Stimulated activated CD8-positive, alpha-beta memory T cell treated with anti-CD3 and anti-CD28 coated beads, Interleukin-12 subunit alpha, Interleukin-12 subunit beta, amount 100 ng/mL, for 24 hours (primary cell): ENCODE results near the gene ATG16L2.
"Not testable (repeated sequence)": the region's sequence is repeated elsewhere in the genome, so short reads cannot be mapped to it uniquely, and the experiment has no call there.

ENCODE experiments used
- DNase-seq: peaks from one replicate; pipeline ENCODE4 v3.0.0-alpha.2; 2020; ENCODE audit errors: extremely low read depth

ATG16L2 gene

GRCh38 chr11:72842653-72843330, 28.6 kb downstream of the ATG16L2 start:
- no peak for DNase-seq

- DNase-seq: no peak
These were observed 30.1 kb downstream of the ATG16L2 start for GRCh38 chr11:72844356-72844755.

GRCh38 chr11:72848846-72849466, 34.7 kb downstream of the ATG16L2 start:
- no peak for DNase-seq

DNA sequence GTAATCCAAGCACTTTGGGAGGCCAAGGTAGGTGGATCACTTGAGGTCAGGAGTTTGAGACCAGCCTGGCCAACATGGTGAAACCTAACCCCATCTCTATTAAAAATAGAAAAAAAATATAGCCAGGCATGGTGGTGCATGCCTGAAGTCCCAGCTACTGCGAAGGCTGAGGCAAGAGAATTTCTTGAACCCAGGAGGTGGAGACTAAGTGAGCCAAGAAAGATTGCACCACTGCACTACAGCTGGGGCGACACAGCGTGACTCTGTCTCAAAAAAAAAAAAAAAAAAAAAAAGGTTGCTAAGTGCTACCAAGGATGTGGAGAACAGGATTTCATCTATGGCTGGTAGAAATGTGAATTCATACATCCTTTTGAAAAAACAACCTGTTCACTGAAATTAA, 36.6 kb downstream of the ATG16L2 start:
- DNase-seq: no peak

DNA sequence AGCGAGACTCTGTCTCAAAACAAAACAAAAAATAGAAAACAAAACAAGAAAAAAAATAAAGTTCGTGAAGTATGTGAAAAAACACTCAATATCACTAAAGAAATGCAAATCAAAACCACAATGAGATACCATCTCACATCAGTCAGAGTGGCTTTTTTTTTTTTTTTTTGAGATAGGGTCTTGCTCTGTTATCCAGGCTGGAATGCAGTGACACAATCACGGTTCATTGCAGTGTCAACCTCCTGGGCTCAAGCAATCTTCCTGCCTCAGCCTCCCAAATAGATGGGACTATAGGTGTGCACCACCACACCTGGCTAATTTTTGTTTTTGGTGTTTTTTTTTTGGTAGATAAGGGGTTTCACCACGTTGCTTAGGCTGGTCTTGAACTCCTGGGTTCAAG, 37.5 kb downstream of the ATG16L2 start:
- DNase-seq: no peak

GRCh38 chr11:72856065-72856464, 41.9 kb downstream of the ATG16L2 start:
- no peak for DNase-seq

DNA sequence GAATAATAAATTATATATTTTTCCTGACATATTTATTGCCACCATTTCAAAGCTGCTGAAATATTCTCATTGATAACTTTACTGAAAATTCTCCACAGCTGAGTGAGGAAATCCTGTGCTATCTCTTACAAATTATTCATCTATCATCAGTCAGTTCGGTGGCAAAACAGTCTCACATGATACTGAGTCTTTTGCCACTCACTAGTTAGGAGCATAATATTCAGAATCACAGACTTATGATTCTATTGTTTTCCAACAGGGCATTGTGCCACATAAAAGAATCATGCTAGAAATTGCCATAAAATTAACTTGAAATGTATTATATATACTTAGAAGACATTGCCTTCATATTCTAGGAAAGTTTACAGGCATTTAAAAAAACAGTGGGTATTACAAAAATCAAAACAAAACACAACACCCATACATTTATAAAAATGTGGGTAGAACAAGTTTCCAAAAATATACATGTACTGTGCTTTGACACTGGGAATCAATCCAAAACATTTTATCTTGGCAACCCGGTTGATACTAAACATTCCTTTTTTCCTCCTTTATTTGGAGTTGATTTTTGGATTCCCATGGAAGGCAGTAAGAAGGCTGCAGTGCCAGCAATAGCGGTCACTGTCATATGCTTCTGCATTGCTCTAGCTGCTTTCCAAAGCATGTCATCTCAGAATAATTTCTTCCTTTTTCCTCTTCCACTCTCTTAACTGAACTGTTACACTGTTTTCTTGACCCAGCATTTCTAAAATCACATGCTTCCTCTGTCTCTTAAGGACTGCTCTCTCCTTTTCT, 42.5 kb downstream of the ATG16L2 start:
- DNase-seq: no peak

DNA sequence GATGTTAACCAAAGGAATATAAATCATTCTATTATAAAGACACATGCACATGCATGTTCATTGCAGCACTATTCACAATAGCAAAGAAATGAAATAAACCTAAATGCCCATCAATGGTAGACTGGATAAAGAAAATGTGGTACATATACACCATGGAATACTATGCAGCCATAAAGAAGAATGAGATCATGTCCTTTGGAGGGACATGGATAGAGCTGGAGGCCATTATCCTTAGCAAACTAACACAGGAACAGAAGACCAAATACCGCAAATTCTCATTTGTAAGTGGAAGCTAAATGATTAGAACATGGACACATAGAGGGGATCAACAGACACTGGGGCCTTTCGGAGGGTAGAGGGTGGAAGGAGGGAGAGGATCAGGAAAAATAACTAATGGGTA, 44.1 kb downstream of the ATG16L2 start:
- DNase-seq: not testable (repeated sequence)

- DNase-seq: no peak
These were observed 44.9 kb downstream of the ATG16L2 start for GRCh38 chr11:72859126-72859525.

DNA sequence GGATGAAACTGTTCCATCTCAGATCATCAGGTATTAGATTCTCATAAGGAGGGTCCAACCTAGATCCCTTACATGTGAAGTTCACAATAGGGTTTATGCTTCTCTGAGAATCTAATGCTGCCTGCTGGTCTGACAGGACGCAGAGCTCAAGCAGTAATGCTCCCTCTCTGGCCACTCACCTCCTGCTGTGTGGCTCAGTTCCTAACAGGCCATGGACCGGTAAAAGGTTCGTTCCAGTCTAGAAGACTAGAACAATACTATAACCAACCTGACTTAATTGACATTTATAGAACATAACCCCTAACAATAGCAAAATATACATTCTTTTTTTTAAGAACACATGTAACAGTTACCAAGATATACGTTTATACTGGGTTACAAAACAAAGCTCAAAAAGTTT, 45.8 kb downstream of the ATG16L2 start:
- no peak for DNase-seq

DNA sequence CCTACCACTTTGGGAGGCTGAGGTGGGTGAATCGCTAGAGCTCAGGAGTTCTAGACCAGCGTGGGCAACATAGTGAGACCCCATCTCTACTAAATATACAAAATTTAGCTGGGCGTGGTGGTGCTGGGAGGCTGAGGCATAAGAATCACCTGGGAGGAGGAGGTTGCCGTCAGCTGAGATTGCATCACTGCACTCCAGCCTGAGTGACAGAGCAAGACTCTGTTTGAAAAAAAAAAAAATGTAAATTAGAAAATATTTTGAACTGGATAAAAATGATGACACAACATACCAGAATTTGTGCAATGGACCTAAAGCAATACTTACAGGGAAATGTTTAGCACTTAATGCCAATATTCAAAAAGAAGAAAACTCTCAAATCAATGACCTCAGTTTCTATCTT, 46.4 kb downstream of the ATG16L2 start:
- no peak for DNase-seq

GRCh38 chr11:72863091-72863490, 48.9 kb downstream of the ATG16L2 start:
- DNase-seq: no peak

GRCh38 chr11:72863916-72864315, 49.7 kb downstream of the ATG16L2 start:
- DNase-seq: no peak

DNA sequence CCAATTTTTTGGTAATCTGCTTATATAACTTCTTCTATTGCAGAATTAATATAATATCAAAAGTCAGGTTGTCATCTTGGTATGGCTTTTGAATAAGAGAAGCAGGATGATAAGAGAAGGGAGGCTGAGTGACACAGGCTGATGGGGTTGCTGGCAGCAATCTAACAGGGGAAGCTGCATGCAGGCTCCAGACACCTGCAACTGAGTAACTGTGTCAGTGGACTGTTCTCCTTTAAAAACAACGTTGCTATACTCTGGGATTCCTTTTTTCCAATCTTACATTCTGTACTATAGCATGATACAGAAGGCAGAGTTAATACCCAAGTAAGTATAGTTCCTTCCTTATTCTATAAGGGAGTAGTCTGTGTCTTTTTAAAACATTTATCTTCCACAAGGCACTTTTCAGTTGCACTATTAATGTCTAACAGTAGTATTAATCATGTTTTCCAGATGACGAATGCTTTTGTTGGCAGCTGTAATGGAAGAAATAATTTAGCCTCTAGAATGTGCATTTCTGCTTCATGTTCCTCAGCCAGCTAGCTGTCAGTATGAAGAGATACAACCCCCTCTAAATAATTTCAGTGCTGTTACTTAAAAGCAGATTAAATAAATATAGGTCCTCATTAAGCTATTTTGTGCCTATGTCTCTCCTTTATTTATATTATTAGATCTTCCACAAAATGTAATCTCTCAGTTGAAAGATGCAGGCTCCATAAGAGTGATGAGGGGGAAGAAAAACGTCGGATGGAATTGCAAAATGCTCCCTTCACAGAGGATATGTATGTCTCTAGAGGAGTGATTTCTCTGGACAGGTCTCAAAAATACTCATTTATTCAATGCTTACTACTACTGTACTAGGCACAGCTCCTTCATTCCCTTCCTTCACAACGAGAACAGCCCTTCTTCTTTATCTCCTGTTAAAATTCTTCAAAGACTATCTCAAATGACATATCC, 50.8 kb downstream of the ATG16L2 start:
- DNase-seq: no peak

- DNase-seq: no peak
These were observed 53.8 kb downstream of the ATG16L2 start for GRCh38 chr11:72867970-72868369.

- no peak for DNase-seq
These were observed 55.6 kb downstream of the ATG16L2 start for GRCh38 chr11:72869831-72870230.

DNA sequence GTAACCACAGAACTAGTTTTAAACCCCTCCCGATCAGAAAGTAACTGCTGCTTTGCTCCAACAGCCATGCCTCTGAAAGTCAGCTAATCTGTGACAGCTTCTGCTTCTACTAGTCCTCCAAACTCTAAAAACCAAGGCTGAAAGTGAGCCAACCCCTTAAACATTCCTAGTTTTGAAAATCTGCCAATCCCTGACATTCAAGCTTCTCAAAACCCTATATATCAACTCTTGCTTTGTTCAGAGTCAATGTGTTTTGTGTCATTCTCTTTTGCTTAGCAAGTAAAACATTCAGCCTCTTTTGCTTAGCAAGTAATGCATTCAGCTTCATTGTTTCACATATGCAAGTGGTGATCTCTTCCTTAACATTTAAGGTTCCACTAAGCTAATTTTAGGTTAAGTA, 56.9 kb downstream of the ATG16L2 start:
- no peak for DNase-seq

- no peak for DNase-seq
These were observed 57.8 kb downstream of the ATG16L2 start for GRCh38 chr11:72872012-72872411.

- no peak for DNase-seq
These were observed 61.5 kb downstream of the ATG16L2 start for GRCh38 chr11:72875736-72876135.

DNA sequence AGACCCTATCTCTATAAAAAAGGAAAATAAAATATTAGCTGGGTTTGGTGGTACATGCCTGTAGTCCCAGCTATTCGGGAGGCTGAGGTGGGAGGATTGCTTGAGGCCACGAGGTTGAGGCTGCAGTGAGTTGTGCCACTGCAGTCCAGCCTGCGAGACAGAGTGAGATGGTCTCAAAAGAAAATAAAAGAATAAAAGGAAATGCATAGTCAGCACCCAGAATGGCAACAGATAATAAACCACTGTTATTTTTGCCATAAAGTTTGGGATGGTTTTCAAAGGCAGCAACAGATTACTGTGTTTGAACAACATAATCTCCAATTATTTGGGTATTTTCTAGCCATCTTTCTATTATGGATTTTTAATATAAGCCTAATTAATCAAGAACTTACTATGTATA, 61.9 kb downstream of the ATG16L2 start:
- DNase-seq: no peak
